Neuronal stem cell (in vitro differentiated cells): Measurements from ENCODE around the gene CYP2W1.

ENCODE experiments used
- DNase-seq: peaks from one replicate; pipeline ENCODE4 v3.0.0-alpha.2; 2013; ENCODE audit warnings: low spot score
- H2AFZ ChIP-seq: one replicate; pipeline ENCODE4 v1.6.1; 2013; ENCODE audit warnings: mild to moderate bottlenecking, low read length, inconsistent platforms
- H2AK5ac ChIP-seq: 2 replicates; pipeline ENCODE4 v1.6.1; 2013; ENCODE audit warnings: low read depth, mild to moderate bottlenecking, inconsistent platforms, low read length, moderate library complexity, mixed read lengths
- H2BK120ac ChIP-seq: 2 replicates; pipeline ENCODE4 v1.6.1; 2013; ENCODE audit warnings: low read depth, mild to moderate bottlenecking, inconsistent platforms, low read length, moderate library complexity, mixed read lengths
- H2BK12ac ChIP-seq: one replicate; pipeline ENCODE4 v1.6.1; 2013; ENCODE audit warnings: low read length, inconsistent platforms
- H2BK15ac ChIP-seq: 2 replicates; pipeline ENCODE4 v1.6.1; 2013; ENCODE audit warnings: mild to moderate bottlenecking, low read length, inconsistent platforms, mixed read lengths
- H2BK5ac ChIP-seq: one replicate; pipeline ENCODE4 v1.6.1; 2013; ENCODE audit warnings: inconsistent platforms, mild to moderate bottlenecking, low read length, moderate library complexity
- H3K14ac ChIP-seq: one replicate; pipeline ENCODE4 v1.6.1; 2013; ENCODE audit warnings: low read length, inconsistent platforms
- H3K18ac ChIP-seq: 2 replicates; pipeline ENCODE4 v1.6.1; 2013; ENCODE audit warnings: low read length, inconsistent platforms
- H3K23ac ChIP-seq: 2 replicates; pipeline ENCODE4 v1.6.1; 2013; ENCODE audit warnings: low read depth, mild to moderate bottlenecking, mixed read lengths, low read length, inconsistent platforms; ENCODE audit not compliant: poor library complexity
- H3K27ac ChIP-seq: replicated peaks from 3 replicates; pipeline ENCODE4 v1.5.1; 2013; ENCODE audit warnings: low read length, inconsistent platforms
- H3K27me3 ChIP-seq, 3 experiments: 2 replicates each; pipeline ENCODE4 v1.6.1; 2013; ENCODE audit warnings: low read length in 3 of 3, mild to moderate bottlenecking in 2 of 3, inconsistent platforms in 1 of 3, low read depth in 1 of 3, mixed read lengths in 1 of 3, moderate library complexity in 1 of 3; ENCODE audit not compliant: control insufficient read depth in 3 of 3, insufficient read depth in 3 of 3
- H3K36me3 ChIP-seq, 2 donors: replicated peaks in 1 of 2; 2 replicates each; pipeline ENCODE4 v1.6.1; 2013; ENCODE audit warnings: low read length in 2 of 2; ENCODE audit not compliant: control insufficient read depth in 2 of 2, insufficient read depth in 2 of 2
- H3K4ac ChIP-seq: 2 replicates; pipeline ENCODE4 v1.6.1; 2013; ENCODE audit warnings: inconsistent platforms, mild to moderate bottlenecking, low read length, moderate library complexity
- H3K4me1 ChIP-seq, 2 donors: 1 replicate in 1 of 2; 2 replicates in 1 of 2; pipeline ENCODE4 v1.6.1; 2013; ENCODE audit warnings: low read length in 2 of 2, low read depth in 1 of 2; ENCODE audit not compliant: control insufficient read depth in 2 of 2, insufficient read depth in 1 of 2
- H3K4me2 ChIP-seq: one replicate; pipeline ENCODE4 v1.6.1; 2013; ENCODE audit warnings: mild to moderate bottlenecking, low read length, inconsistent platforms; ENCODE audit not compliant: insufficient read depth, poor library complexity, severe bottlenecking
- H3K4me3 ChIP-seq, 2 donors: 2 replicates each; pipeline ENCODE4 v1.5.1; 2013; ENCODE audit warnings: low read length in 2 of 2, mild to moderate bottlenecking in 2 of 2, inconsistent platforms in 1 of 2, moderate library complexity in 1 of 2
- H3K79me1 ChIP-seq: one replicate; pipeline ENCODE4 v1.6.1; 2013; ENCODE audit warnings: low read depth, mild to moderate bottlenecking, inconsistent platforms, low read length, moderate library complexity
- H3K9ac ChIP-seq: one replicate; pipeline ENCODE4 v1.6.1; 2013; ENCODE audit warnings: mild to moderate bottlenecking, low read depth, low read length, inconsistent platforms; ENCODE audit not compliant: poor library complexity
- H3K9me3 ChIP-seq, 2 donors: replicated peaks in 1 of 2; 2 replicates each; pipeline versions ENCODE3 to v1.6.1; 2013; ENCODE audit warnings: low read length in 2 of 2, mild to moderate bottlenecking in 2 of 2, inconsistent platforms in 1 of 2, low read depth in 1 of 2, mixed read lengths in 1 of 2, moderate library complexity in 1 of 2; ENCODE audit not compliant: control insufficient read depth in 2 of 2, insufficient read depth in 1 of 2
- H4K8ac ChIP-seq: one replicate; pipeline ENCODE4 v1.6.1; 2013; ENCODE audit warnings: low read depth, mild to moderate bottlenecking, inconsistent platforms, low read length, moderate library complexity
- H4K91ac ChIP-seq: one replicate; pipeline ENCODE4 v1.6.1; 2013; ENCODE audit warnings: low read length, low read depth, mild to moderate bottlenecking, inconsistent platforms; ENCODE audit not compliant: poor library complexity
- WGBS, 2 donors: extraction: QIAGEN DNeasy Blood & Tissue Kit; methylation state at CpG; one replicate each; pipeline ENCODE4 v1.1.7; 2013; ENCODE audit warnings: missing lambda C conversion rate in 2 of 2, mixed read lengths in 1 of 2; ENCODE audit not compliant: insufficient read length in 2 of 2, insufficient replicate concordance in 1 of 2; ENCODE audit errors: extremely low coverage in 2 of 2; 5-methylcytosine and 5-hydroxymethylcytosine counted together

Gene CYP2W1

GRCh38 chr7:935874-936385 lies 47.1 kb upstream of the CYP2W1 start:
- DNase-seq: no peak
- no peak overlapping the region for H3K4me3 ChIP-seq
- no peak overlapping the region for H2AFZ ChIP-seq
- no peak overlapping the region for H3K14ac ChIP-seq
- H3K4me2 ChIP-seq: no peak overlapping the region
- H2AK5ac ChIP-seq: peak overlapping the region; percentile 93
- H2BK5ac ChIP-seq: no peak overlapping the region
- no peak overlapping the region for H4K8ac ChIP-seq
- peak overlapping the region; percentile 75 for H2BK15ac ChIP-seq
- H2BK120ac ChIP-seq: no peak overlapping the region
- no peaks in the 10 kb centered on the region for H3K9me3 ChIP-seq
- H3K4me1 ChIP-seq: no peaks in the 10 kb centered on the region
- no peak overlapping the region for H3K4ac ChIP-seq
- H3K23ac ChIP-seq: no peak overlapping the region
- peak overlapping the region; percentile 48 for H3K18ac ChIP-seq
- no CpG with 5 or more reads among the region's 28 CpGs for WGBS, 2 donors
- H3K27me3 ChIP-seq: peaks cover 0 to 17% (median 0%) of the 10 kb centered on the region in 3 experiments
- peak overlapping the region; percentile 90 for H2BK12ac ChIP-seq
- H3K9ac ChIP-seq: no peak overlapping the region
- no peaks in the 10 kb centered on the region for H3K36me3 ChIP-seq
- H4K91ac ChIP-seq: no peak overlapping the region
- no peak overlapping the region for H3K27ac ChIP-seq
- no peaks in the 10 kb centered on the region for H3K79me1 ChIP-seq

DNA sequence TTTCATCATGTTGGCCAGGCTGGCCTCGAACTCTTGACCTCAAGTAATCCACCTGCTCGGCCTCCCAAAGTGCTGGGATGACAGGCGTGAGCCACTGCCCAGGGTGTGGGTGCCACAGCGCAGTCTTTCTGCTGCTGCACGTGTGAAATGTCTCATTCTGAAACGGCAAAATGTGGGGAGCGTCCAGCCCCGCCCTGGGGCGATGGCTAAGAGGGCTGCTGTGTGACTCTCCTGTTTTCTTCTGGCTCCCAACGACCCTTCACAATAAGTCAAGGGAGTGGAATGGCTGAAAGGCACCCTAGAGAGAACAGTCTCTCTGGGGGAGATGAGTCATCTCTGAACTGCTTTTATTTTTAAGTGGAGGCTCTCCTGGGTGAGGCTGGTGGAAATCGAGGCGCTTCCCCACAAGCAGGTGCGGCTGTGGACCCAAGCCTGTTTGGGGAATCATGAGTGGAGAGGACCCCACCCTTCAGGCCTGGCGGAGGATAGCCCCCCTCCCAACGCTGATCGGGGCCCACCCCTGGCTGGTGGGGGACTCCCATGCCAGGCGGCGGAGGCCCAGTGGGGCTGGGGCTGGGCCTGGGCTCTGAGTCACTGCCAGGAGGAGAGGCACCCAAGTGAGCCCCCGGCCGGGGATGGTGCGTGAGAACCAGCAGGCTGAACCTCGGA lies 46.5 kb upstream of the CYP2W1 start:
- H2AFZ ChIP-seq: no peak overlapping the region
- no peak overlapping the region for H3K9ac ChIP-seq
- H2BK5ac ChIP-seq: no peak overlapping the region
- H3K23ac ChIP-seq: peak overlapping the region; percentile 65
- H3K27ac ChIP-seq: no peak overlapping the region
- H3K14ac ChIP-seq: no peak overlapping the region
- no peak overlapping the region for H3K4ac ChIP-seq
- H2BK12ac ChIP-seq: no peak overlapping the region
- H3K79me1 ChIP-seq: no peaks in the 10 kb centered on the region
- no peaks in the 10 kb centered on the region for H3K9me3 ChIP-seq
- H3K4me3 ChIP-seq: no peak overlapping the region
- no peak overlapping the region for H2AK5ac ChIP-seq
- H3K27me3 ChIP-seq: peaks cover 0 to 17% (median 0%) of the 10 kb centered on the region in 3 experiments
- WGBS, 2 donors: no CpG with 5 or more reads among the region's 22 CpGs
- H4K8ac ChIP-seq: no peak overlapping the region
- H2BK15ac ChIP-seq: no peak overlapping the region
- H3K18ac ChIP-seq: no peak overlapping the region
- no peaks in the 10 kb centered on the region for H3K36me3 ChIP-seq
- H2BK120ac ChIP-seq: no peak overlapping the region
- no peaks in the 10 kb centered on the region for H3K4me1 ChIP-seq
- no peak overlapping the region for H3K4me2 ChIP-seq
- DNase-seq: no peak
- H4K91ac ChIP-seq: no peak overlapping the region

DNA sequence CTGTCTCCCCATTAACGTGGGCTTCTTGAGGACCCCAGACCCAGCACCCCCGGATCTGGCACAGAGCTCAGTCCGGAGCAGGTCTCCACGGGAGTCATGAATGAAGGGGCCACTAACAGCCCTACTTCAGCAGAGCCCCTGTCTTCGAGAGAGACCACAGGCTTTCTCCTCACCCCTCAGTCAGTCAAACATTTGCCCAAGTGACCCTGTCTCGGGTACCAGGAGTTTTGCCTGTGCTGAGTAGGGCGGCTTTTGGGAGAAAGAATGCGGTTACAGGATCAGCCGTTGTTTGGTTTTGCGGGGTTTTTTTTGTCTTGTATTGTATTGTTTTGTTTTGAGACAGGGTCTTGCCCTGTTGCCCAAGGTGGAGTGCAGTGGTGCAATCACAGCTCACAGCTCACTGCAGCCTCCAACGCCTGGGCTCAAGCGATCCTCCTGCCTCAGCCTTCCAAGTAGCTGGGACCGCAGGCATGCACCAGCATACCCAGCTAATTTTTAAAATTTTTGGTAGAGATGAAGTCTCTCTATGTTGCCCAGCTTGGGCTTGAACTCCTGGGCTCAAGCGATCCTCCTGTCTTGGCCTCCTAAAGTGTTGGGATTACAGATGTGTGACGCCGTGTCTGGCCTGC lies 45.0 kb upstream of the CYP2W1 start:
- Histone ChIP-seq H3K9ac (no peak overlapping the region), H3K4me1 (no peaks in the 10 kb centered on the region), H3K4me3 (no peak overlapping the region), H3K27ac (no peak overlapping the region), H3K23ac (no peak overlapping the region), H2AFZ (no peak overlapping the region), H3K18ac (no peak overlapping the region), H2BK120ac (no peak overlapping the region), H3K4ac (no peak overlapping the region), H3K36me3 (no peaks in the 10 kb centered on the region), H4K8ac (no peak overlapping the region), H4K91ac (no peak overlapping the region), H3K27me3 (peaks cover 0 to 23% (median 5%) of the 10 kb centered on the region in 3 experiments), H2BK12ac (no peak overlapping the region), H2AK5ac (peak overlapping the region; percentile 63), H3K79me1 (no peaks in the 10 kb centered on the region), H3K9me3 (no peaks in the 10 kb centered on the region), H3K14ac (no peak overlapping the region), H2BK5ac (no peak overlapping the region), H3K4me2 (no peak overlapping the region), H2BK15ac (peak overlapping the region; percentile 75)
- no peak for DNase-seq
- no CpG with 5 or more reads among the region's 16 CpGs for WGBS, 2 donors

DNA sequence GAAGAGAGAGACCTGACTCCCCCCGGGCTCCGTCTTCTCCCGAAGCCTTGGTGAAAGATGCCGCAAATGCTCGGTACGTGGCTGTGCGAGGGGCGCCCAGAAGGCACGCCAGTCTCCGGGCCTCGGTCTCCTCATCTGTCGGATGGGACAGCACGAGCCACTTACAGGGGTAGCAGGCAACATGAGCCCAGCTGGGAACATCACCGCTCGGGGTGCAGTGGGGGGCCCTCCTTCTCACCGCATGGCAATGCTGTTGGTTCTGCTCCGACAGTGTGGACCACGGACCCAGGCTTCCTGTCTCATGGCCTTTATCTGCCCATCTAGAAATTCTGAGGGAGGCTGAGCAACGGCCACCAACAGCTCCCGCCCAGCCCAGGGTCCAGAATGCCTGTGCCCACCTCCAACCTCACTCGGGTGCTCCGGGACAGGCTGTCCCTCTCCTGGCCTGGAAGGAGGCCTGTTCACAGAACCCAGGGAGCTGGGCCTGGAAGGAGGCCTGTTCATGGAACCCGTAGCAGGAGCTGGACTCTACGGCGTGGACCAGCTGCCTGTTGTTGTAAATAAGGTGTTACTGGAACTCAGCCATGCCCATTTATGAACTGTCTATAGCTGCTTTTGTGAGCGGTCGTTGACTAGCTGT lies 44.3 kb upstream of the CYP2W1 start:
- Histone ChIP-seq H2BK15ac (peak overlapping the region; percentile 75), H3K36me3 (no peaks in the 10 kb centered on the region), H3K18ac (no peak overlapping the region), H4K91ac (no peak overlapping the region), H2BK12ac (no peak overlapping the region), H2BK5ac (no peak overlapping the region), H3K27me3 (peaks cover 0 to 23% (median 5%) of the 10 kb centered on the region in 3 experiments), H3K4ac (no peak overlapping the region), H4K8ac (no peak overlapping the region), H3K27ac (no peak overlapping the region), H3K4me2 (no peak overlapping the region), H3K23ac (no peak overlapping the region), H3K4me1 (no peaks in the 10 kb centered on the region), H2AFZ (no peak overlapping the region), H2AK5ac (peak overlapping the region; percentile 63), H3K79me1 (no peaks in the 10 kb centered on the region), H3K14ac (no peak overlapping the region), H3K9me3 (no peaks in the 10 kb centered on the region), H2BK120ac (no peak overlapping the region), H3K4me3 (no peak overlapping the region), H3K9ac (no peak overlapping the region)
- no peak for DNase-seq
- WGBS, 2 donors: no CpG with 5 or more reads among the region's 27 CpGs
